Suprapubic skin (tissue), 4 donors: ENCODE data around the gene IGFBP3. TPM values are rescaled to one million over a fixed set of nuclear protein-coding genes. Genes with fewer than 3 reads are reported as not detected.
"Not testable (repeated sequence)": the region's sequence is repeated elsewhere in the genome, so short reads cannot be mapped to it uniquely, and the experiment has no call there.

Experiments used
- DNase-seq, 2 donors: peaks; one replicate each; pipeline ENCODE4 v3.0.0-alpha.2; 2019; ENCODE audit warnings: low spot score in 2 of 2
- H3K27ac ChIP-seq: fragments of 200-600 bp; sonication (generic); one replicate; pipeline ENCODE4 v1.5.1; 2019
- H3K27me3 ChIP-seq: fragments of 200-600 bp; sonication (generic); one replicate; pipeline ENCODE4 v1.5.1; 2019
- H3K36me3 ChIP-seq: fragments of 200-600 bp; sonication (generic); one replicate; pipeline ENCODE4 v1.5.1; 2019
- H3K4me1 ChIP-seq: fragments of 200-600 bp; sonication (generic); one replicate; pipeline ENCODE4 v1.5.1; 2019
- H3K4me3 ChIP-seq: fragments of 200-600 bp; sonication (generic); one replicate; pipeline ENCODE4 v1.5.1; 2019; ENCODE audit warnings: mild to moderate bottlenecking
- H3K9me3 ChIP-seq: fragments of 200-600 bp; sonication (generic); one replicate; pipeline ENCODE4 v1.5.1; 2019
- CTCF ChIP-seq, 2 donors: fragments of 200-600 bp in 1 of 2; fragments of 450-650 bp in 1 of 2; sonication (generic) in 1 of 2; IDR thresholded peaks; one replicate each; pipeline ENCODE4 v1.5.1; 2016 to 2019; ENCODE audit warnings: antibody characterized with exemption in 2 of 2, mild to moderate bottlenecking in 1 of 2, moderate library complexity in 1 of 2
- EP300 ChIP-seq: sonication (generic); formaldehyde crosslinking; IDR thresholded peaks from one replicate; pipeline ENCODE4 v1.6.1; 2017; ENCODE audit warnings: antibody characterized with exemption
- POLR2A ChIP-seq, 2 donors: fragments of 450-650 bp; IDR thresholded peaks; one replicate each; pipeline ENCODE4 v1.6.1; 2017; ENCODE audit warnings: antibody characterized with exemption in 2 of 2, mild to moderate bottlenecking in 2 of 2, moderate library complexity in 2 of 2
- POLR2AphosphoS5 ChIP-seq, 3 donors: sonication (generic); formaldehyde crosslinking; IDR thresholded peaks; one replicate each; pipeline ENCODE4 v1.6.1; 2017; ENCODE audit warnings: antibody characterized with exemption in 3 of 3
- WGBS: methylation state at CpG from one replicate; pipeline ENCODE4 v1.1.5; 2018; 5-methylcytosine and 5-hydroxymethylcytosine counted together
- total RNA-seq, 4 donors: library from RNA; depleted of rRNA; stranded (reverse); fragments of >200 nt; gene quantifications; one replicate each; pipeline ENCODE4 v1.1.0, GENCODE V29; 2016

The IGFBP3 gene
- total RNA-seq, 4 donors from 2014 or later, result 120 to 519 (median 223) TPM

GRCh38 chr7:45940939-45941338 lies 19.9 kb upstream of the IGFBP3 start:
- H3K4me1 ChIP-seq, result no peaks in the 10 kb centered on the region
- no peak overlapping the region for H3K27ac ChIP-seq
- WGBS, result 73% methylated on average over 7 of the region's 7 CpGs
- peaks cover 12% of the 10 kb centered on the region for H3K27me3 ChIP-seq
- no peak for DNase-seq
- H3K36me3 ChIP-seq, result no peaks in the 10 kb centered on the region
- TF ChIP-seq EP300, result no peak
- TF ChIP-seq CTCF (IDR thresholded peaks at IDR 0.05), result no peak
- TF ChIP-seq POLR2AphosphoS5 (IDR thresholded peaks at IDR 0.05), result no peak
- no peak for TF ChIP-seq POLR2A (IDR thresholded peaks at IDR 0.05)
- no peak overlapping the region for H3K4me3 ChIP-seq
- H3K9me3 ChIP-seq, result no peaks in the 10 kb centered on the region

GRCh38 chr7:45940237-45940781 lies 19.2 kb upstream of the IGFBP3 start:
- H3K27ac ChIP-seq, H3K36me3 ChIP-seq, H3K4me1 ChIP-seq, H3K4me3 ChIP-seq, H3K9me3 ChIP-seq, DNase-seq: not testable (repeated sequence)
- 87% methylated on average over 14 of the region's 14 CpGs for WGBS
- H3K27me3 ChIP-seq, result peaks cover 15% of the 10 kb centered on the region

GRCh38 chr7:45939574-45939973 lies 18.5 kb upstream of the IGFBP3 start:
- Histone ChIP-seq H3K4me3 (no peak overlapping the region), H3K27me3 (peaks cover 15% of the 10 kb centered on the region), H3K4me1 (no peaks in the 10 kb centered on the region), H3K9me3 (no peaks in the 10 kb centered on the region), H3K36me3 (no peaks in the 10 kb centered on the region), H3K27ac (no peak overlapping the region)
- DNase-seq, result no peak
- TF ChIP-seq POLR2A (IDR thresholded peaks at IDR 0.05) (no peak), POLR2AphosphoS5 (IDR thresholded peaks at IDR 0.05) (no peak), EP300 (no peak), CTCF (IDR thresholded peaks at IDR 0.05) (no peak)
- WGBS, result 90% methylated on average over 11 of the region's 11 CpGs

GRCh38 chr7:45938626-45939302 lies 17.7 kb upstream of the IGFBP3 start:
- H3K4me1 ChIP-seq, result no peaks in the 10 kb centered on the region
- H3K27me3 ChIP-seq, result peaks cover 15% of the 10 kb centered on the region
- 86% methylated on average over 22 of the region's 22 CpGs for WGBS
- H3K36me3 ChIP-seq, result no peaks in the 10 kb centered on the region
- TF ChIP-seq POLR2AphosphoS5 (IDR thresholded peaks at IDR 0.05) (no peak), CTCF (IDR thresholded peaks at IDR 0.05) (no peak), EP300 (no peak), POLR2A (IDR thresholded peaks at IDR 0.05) (no peak)
- no peak overlapping the region for H3K27ac ChIP-seq
- H3K9me3 ChIP-seq, result no peaks in the 10 kb centered on the region
- no peak for DNase-seq
- no peak overlapping the region for H3K4me3 ChIP-seq

- 93% methylated on average over 2 of the region's 2 CpGs for WGBS
- no peak overlapping the region for H3K4me3 ChIP-seq
- no peak for TF ChIP-seq CTCF (IDR thresholded peaks at IDR 0.05)
- no peak for TF ChIP-seq EP300
- no peak for TF ChIP-seq POLR2AphosphoS5 (IDR thresholded peaks at IDR 0.05)
- TF ChIP-seq POLR2A (IDR thresholded peaks at IDR 0.05), result no peak
- H3K9me3 ChIP-seq, result no peaks in the 10 kb centered on the region
- no peaks in the 10 kb centered on the region for H3K4me1 ChIP-seq
- H3K27ac ChIP-seq, result no peak overlapping the region
- H3K27me3 ChIP-seq, result peaks cover 15% of the 10 kb centered on the region
- no peak for DNase-seq
- H3K36me3 ChIP-seq, result no peaks in the 10 kb centered on the region
Observed at GRCh38 chr7:45937862-45938261, 16.8 kb upstream of the IGFBP3 start.
